ENCODE data around the gene IKZF2.

Gene IKZF2

DNA sequence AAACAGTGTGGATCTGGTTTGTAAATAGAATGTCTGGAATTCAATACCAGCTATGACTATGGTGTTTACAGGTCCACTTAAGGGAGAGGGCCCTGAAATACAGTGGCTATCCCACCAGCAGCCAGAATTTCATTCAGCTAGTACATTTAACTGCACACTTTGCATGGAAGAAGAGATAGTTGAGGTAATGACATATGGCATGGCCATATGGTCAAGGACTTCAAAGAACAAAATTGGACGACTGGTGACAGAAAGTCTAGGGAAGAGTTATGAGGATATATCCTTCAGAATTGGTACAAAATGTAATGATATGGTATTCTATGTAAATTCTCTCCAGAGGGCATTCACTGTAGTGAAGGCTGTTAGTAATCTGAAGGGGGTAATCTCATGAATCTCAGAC lies 105.0 kb downstream of the IKZF2 start:
- no peak for DNase-seq (ENCODE audit: extremely low read depth, low read depth)
- TF ChIP-seq, protein P1, sequence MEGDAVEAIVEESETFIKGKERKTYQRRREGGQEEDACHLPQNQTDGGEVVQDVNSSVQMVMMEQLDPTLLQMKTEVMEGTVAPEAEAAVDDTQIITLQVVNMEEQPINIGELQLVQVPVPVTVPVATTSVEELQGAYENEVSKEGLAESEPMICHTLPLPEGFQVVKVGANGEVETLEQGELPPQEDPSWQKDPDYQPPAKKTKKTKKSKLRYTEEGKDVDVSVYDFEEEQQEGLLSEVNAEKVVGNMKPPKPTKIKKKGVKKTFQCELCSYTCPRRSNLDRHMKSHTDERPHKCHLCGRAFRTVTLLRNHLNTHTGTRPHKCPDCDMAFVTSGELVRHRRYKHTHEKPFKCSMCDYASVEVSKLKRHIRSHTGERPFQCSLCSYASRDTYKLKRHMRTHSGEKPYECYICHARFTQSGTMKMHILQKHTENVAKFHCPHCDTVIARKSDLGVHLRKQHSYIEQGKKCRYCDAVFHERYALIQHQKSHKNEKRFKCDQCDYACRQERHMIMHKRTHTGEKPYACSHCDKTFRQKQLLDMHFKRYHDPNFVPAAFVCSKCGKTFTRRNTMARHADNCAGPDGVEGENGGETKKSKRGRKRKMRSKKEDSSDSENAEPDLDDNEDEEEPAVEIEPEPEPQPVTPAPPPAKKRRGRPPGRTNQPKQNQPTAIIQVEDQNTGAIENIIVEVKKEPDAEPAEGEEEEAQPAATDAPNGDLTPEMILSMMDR (IDR thresholded peaks at IDR 0.05; ENCODE audit: low read depth, low read length): no peak

DNA sequence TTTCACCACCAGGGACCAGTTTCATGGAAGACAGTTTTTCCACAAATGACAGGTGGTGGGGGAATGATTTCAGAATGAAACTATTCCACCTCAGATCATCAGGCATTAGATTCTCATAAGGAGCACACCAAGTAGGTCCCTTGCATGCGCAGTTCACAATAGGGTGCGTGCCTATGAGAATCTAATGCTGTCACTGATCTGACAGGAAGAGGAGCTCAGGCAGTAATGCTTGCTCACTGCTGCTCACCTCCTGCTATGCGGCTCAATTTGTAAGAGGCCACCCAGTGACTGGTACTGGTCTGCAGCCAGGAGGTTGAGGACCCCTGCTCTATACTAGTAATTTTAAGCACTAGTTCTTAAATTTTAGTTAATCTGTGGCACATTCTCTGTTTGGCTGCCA lies 107.8 kb downstream of the IKZF2 start:
- TF ChIP-seq, protein P1 (IDR thresholded peaks at IDR 0.05; ENCODE audit: low read depth, low read length): no peak
- no peak for DNase-seq (ENCODE audit: extremely low read depth, low read depth)

DNA sequence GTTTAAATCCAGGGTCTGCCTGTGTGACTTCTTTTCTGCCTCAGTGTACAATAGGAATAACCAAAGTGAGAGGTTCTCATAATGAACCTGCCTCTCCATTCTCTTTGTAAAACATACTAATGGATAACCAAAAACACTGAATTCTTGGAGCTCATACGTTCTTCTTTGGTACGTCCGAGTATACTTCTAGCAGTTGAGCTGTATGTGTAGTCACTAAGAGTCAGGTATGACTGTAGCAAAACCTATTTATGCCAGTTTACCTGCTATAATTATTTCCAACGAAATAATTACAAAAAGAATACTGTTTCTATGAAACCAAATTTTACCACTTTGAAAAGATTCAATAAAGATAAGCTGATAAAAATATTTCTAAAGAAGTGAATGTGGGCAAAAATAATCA lies 109.2 kb downstream of the IKZF2 start:
- TF ChIP-seq, protein P1 (IDR thresholded peaks at IDR 0.05; ENCODE audit: low read depth, low read length): no peak
- DNase-seq (ENCODE audit: extremely low read depth, low read depth): no peak

DNA sequence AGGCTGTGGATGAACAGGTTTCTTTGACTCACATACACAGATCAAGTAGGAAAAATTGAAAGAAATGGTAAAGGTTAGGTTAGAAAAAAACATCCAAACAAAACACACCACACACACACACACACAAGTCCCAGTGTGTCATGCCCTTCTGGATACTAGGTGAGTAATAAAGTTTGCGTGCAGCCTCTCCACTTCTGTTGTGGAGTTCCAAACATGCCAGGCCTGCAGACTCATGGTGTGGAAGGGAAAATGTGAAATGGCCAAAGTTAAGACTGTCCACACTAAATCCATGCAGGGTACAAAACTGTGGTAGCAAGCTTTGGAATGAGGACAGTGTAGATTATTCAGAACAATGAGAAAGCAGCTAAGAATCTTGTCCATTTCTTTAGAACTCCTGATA lies 114.6 kb downstream of the IKZF2 start:
- no peak for DNase-seq (ENCODE audit: extremely low read depth, low read depth)
- TF ChIP-seq, protein P1 (IDR thresholded peaks at IDR 0.05; ENCODE audit: low read depth, low read length): no peak

DNA sequence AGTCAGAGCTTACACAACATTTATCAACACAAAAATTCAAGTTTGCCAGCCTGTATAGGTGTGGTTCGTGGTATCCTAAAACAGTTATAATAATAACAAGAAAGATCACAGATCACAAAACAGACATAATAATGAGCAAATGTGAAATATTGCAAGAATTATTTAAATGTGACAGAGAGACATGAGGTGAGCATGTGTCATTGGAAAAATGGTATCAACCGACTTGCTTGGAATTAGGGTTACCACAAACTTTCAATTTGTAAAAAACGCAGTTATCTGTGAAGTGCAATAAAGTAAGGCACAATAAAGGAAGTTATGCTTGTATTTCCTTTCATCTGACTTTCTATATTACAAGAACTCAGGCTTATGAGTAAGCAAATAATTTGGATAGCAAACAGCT lies 116.8 kb downstream of the IKZF2 start:
- TF ChIP-seq, protein P1 (IDR thresholded peaks at IDR 0.05; ENCODE audit: low read depth, low read length): no peak
- no peak for DNase-seq (ENCODE audit: extremely low read depth, low read depth)

DNA sequence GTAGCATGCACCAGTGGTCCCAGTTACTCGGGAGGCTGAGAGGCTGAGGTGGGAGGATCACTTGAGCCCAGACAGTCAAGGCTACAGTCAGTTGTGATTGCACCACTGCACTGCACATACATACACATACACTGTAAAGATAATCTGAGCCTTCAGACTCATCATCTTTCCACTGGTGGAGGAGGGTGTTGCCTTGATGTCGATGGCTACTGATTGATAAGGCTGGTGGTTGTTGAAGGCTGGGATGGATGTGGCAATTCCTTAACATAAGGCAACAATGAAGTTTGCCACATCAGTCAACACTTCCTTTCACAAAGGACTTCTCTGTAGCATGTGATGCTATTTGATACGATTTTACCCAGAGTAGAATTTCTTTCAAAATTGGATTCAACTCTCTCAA lies 118.8 kb downstream of the IKZF2 start:
- TF ChIP-seq, protein P1 (IDR thresholded peaks at IDR 0.05; ENCODE audit: low read depth, low read length): no peak
- DNase-seq (ENCODE audit: extremely low read depth, low read depth): no peak

DNA sequence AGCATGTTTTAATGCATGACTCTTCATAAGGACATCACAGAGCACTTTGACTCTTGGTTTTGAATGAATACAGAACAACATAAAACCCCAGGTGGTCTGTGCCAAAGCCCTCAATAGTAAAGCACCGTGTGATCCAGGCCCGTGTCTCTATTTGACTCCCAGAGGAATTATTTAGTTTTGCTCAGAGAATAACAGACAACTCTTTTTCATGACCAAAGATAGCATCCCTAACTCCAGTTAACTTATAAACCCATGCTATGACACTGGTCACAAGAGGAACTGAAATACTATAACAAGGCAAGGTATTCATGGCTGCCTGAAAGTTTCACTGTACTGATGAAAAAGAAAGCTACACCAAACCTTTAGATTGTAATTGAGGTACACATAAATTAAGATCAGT lies 128.4 kb downstream of the IKZF2 start:
- TF ChIP-seq, protein P1 (IDR thresholded peaks at IDR 0.05; ENCODE audit: low read depth, low read length): no peak
- DNase-seq (ENCODE audit: extremely low read depth, low read depth): no peak
